Measurements from ENCODE around the gene RSPO4.

- TF ChIP-seq CTCF (IDR thresholded peaks at IDR 0.05) (no peak), POLR2A (IDR thresholded peaks at IDR 0.05) (no peak)
Observed at GRCh38 chr20:1017677-1018076, 15.6 kb upstream of the RSPO4 start.
